ENCODE measurements around the gene ZNF592. TPM values are rescaled to one million over a fixed set of nuclear protein-coding genes. Genes with fewer than 3 reads are reported as not detected.

ZNF592 gene
- total and polyA plus RNA-seq, 8 donors: 3.8 to 36.8 (median 9.8) TPM

GRCh38 chr15:84830036-84830435 lies 81.6 kb downstream of the ZNF592 start:
- peak overlapping the region in 1 of 5 donors; percentile 68 for H3K27ac ChIP-seq
- TF ChIP-seq POLR2A (IDR thresholded peaks at IDR 0.05) (no peak), CTCF (IDR thresholded peaks at IDR 0.05) (no peak), EP300 (IDR thresholded peaks at IDR 0.05) (no peak), POLR2AphosphoS5 (IDR thresholded peaks at IDR 0.05) (no peak)
- intact Hi-C loops (cut with DNase I; ENCODE audit: low total_unique reads): no loop called here
- no peak overlapping the region for H3K4me3 ChIP-seq
- H3K27me3 ChIP-seq: no peaks in the 10 kb centered on the region
- 68 to 89% (median 74%) methylated on average over 2 of the region's 2 CpGs for WGBS, 5 donors
- peaks cover 6 to 71% (median 39%) of the 10 kb centered on the region in 4 donors for H3K4me1 ChIP-seq
- H3K9me3 ChIP-seq: no peaks in the 10 kb centered on the region
- no peaks in the 10 kb centered on the region for H3K36me3 ChIP-seq
- DNase-seq: no peak

GRCh38 chr15:84831028-84831427 lies 82.6 kb downstream of the ZNF592 start:
- H3K36me3 ChIP-seq: no peaks in the 10 kb centered on the region
- DNase-seq: no peak
- 72 to 78% (median 77%) methylated on average over 5 of the region's 5 CpGs for WGBS, 5 donors
- no peaks in the 10 kb centered on the region for H3K27me3 ChIP-seq
- peaks cover 6 to 79% (median 40%) of the 10 kb centered on the region in 4 donors for H3K4me1 ChIP-seq
- intact Hi-C loops (cut with DNase I; ENCODE audit: low total_unique reads): no loop called here
- H3K4me3 ChIP-seq: no peak overlapping the region
- H3K27ac ChIP-seq: peak overlapping the region in 3 of 5 donors; percentile 16 to 68 (median 25)
- TF ChIP-seq POLR2A (IDR thresholded peaks at IDR 0.05) (no peak), POLR2AphosphoS5 (IDR thresholded peaks at IDR 0.05) (no peak)
- no peaks in the 10 kb centered on the region for H3K9me3 ChIP-seq

- 28 to 41% (median 32%) methylated on average over 2 of the region's 2 CpGs for WGBS, 5 donors
- Histone ChIP-seq H3K4me3 (no peak overlapping the region), H3K36me3 (no peaks in the 10 kb centered on the region), H3K27me3 (no peaks in the 10 kb centered on the region), H3K27ac (peak overlapping the region in 4 of 5 donors; percentile 16 to 68 (median 20)), H3K4me1 (peaks cover 6 to 75% (median 38%) of the 10 kb centered on the region in 4 donors), H3K9me3 (no peaks in the 10 kb centered on the region)
- intact Hi-C loops (cut with DNase I; ENCODE audit: low total_unique reads): no loop called here
- DNase-seq: peak in 1 of 2 donors; percentile 52
- no peak for TF ChIP-seq EP300 (IDR thresholded peaks at IDR 0.05)
- TF ChIP-seq CTCF (IDR thresholded peaks at IDR 0.05): no peak
- TF ChIP-seq POLR2A (IDR thresholded peaks at IDR 0.05): no peak
- no peak for TF ChIP-seq POLR2AphosphoS5 (IDR thresholded peaks at IDR 0.05)
Measured at GRCh38 chr15:84831613-84832012, 83.2 kb downstream of the ZNF592 start.

- intact Hi-C loops (cut with DNase I; ENCODE audit: low total_unique reads): no loop called here
- 37 to 78% (median 76%) methylated on average over 2 of the region's 2 CpGs for WGBS, 5 donors
Measured at GRCh38 chr15:84832448-84833040, 84.2 kb downstream of the ZNF592 start.

More at GRCh38 chr15:84832448-84833040, 84.2 kb downstream of the ZNF592 start:
- TF ChIP-seq POLR2A (IDR thresholded peaks at IDR 0.05) (no peak), EP300 (IDR thresholded peaks at IDR 0.05) (no peak), POLR2AphosphoS5 (IDR thresholded peaks at IDR 0.05) (no peak), CTCF (IDR thresholded peaks at IDR 0.05) (no peak)
- Histone ChIP-seq H3K36me3 (no peaks in the 10 kb centered on the region), H3K4me3 (no peak overlapping the region), H3K27me3 (no peaks in the 10 kb centered on the region), H3K4me1 (peaks cover 6 to 69% (median 37%) of the 10 kb centered on the region in 4 donors), H3K27ac (peak overlapping the region in 3 of 5 donors; percentile 16 to 68 (median 22)), H3K9me3 (no peaks in the 10 kb centered on the region)
- no peak for DNase-seq
